H1 (cell line): ENCODE measurements around the gene EYA4. TPM values are rescaled to one million over a fixed set of nuclear protein-coding genes. Genes with fewer than 3 reads are reported as not detected.

Experiments used
- GABPA ChIP-seq: IDR thresholded peaks from 2 replicates; pipeline ENCODE4 v1.6.1; 2011; ENCODE audit warnings: mild to moderate bottlenecking, low read length, moderate library complexity, borderline replicate concordance; ENCODE audit not compliant: insufficient read depth
- RFX5 ChIP-seq: IDR thresholded peaks from 2 replicates; pipeline ENCODE4 v1.6.1; 2011; ENCODE audit warnings: low read depth, low read length, improper control_type of control experiment, borderline replicate concordance
- RNF2 ChIP-seq: fragments of 200-900, 300-1000 bp; sonication (generic); IDR thresholded peaks from 2 replicates; pipeline ENCODE4 v1.7.1; 2016; ENCODE audit warnings: borderline replicate concordance, low read depth, mild to moderate bottlenecking, antibody characterized with exemption, low read length; ENCODE audit not compliant: poor library complexity, severe bottlenecking; ENCODE audit errors: missing control alignments
- polyA plus RNA-seq, 7 experiments: library from polyadenylated mRNA; depleted of rRNA in 3 of 7; stranded (reverse) in 5 of 7; unstranded in 2 of 7; fragments of >200 nt in 5 of 7; fragments of 200-250 nt in 2 of 7; gene quantifications; 1 replicate in 5 of 7; 2 replicates in 1 of 7; 4 replicates in 1 of 7; pipeline versions ENCODE4 v1.2.1 to v1.2.3, GENCODE V29; 2011 to 2013; ENCODE audit warnings: missing spikeins in 2 of 7, mixed read lengths in 2 of 7
- total RNA-seq: library from RNA; stranded (reverse); fragmentation: NEBNext Ultra II Directional; extraction: Animal tissue kit (Norgen Biotek cat#: 25700); gene quantifications from 2 replicates; pipeline ENCODE4 v1.2.1, GENCODE V29; 2021
- TF ChIP-seq, protein P1 (sequence below): IDR thresholded peaks from 2 replicates; pipeline ENCODE4 v1.6.1; 2012; ENCODE audit warnings: inconsistent platforms

EYA4 gene
- total and polyA plus RNA-seq, 2 of the 8 experiments (the other 6 are each of a cell fraction or from before 2014, with no cell fraction given) = 0.06 to 0.17 TPM

DNA sequence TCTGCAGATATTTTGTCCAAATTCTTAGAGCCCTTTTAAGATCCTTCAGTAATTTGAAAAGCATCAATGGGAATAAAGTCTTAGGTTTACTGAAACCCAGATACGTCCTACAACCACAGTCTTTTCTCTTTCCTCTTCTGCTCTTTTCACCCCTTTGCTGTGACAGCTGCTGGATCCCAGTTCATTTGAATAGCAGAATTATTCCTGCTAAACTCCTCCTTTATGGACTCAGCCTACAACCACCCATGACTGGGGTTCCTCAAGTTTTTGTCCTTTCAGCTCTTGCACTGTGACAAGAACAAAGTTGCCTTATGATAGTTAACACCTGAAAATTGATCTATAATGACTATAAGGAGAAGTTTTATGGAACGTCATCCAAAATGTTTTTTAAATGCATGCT is 237.5 kb downstream of the EYA4 start (continued):
- TF ChIP-seq RNF2 = no peak
- TF ChIP-seq, protein P1, sequence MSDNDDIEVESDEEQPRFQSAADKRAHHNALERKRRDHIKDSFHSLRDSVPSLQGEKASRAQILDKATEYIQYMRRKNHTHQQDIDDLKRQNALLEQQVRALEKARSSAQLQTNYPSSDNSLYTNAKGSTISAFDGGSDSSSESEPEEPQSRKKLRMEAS = no peak
- no peak for TF ChIP-seq GABPA
- TF ChIP-seq RFX5 = no peak
